Tibial nerve (tissue), 4 donors: Measurements from ENCODE around the gene CPAMD8. TPM values are rescaled to one million over a fixed set of nuclear protein-coding genes. Genes with fewer than 3 reads are reported as not detected.

Experiments
- DNase-seq, 2 donors: peaks; one replicate each; pipeline ENCODE4 v3.0.0-alpha.2; 2019; ENCODE audit warnings: low spot score in 2 of 2
- H3K27ac ChIP-seq, 4 donors: fragments of 200-600 bp; sonication (generic) in 3 of 4; one replicate each; pipeline ENCODE4 v1.5.1; 2017 to 2019; ENCODE audit warnings: mild to moderate bottlenecking in 1 of 4
- H3K27me3 ChIP-seq, 2 donors: fragments of 200-600 bp; sonication (generic) in 1 of 2; one replicate each; pipeline versions ENCODE4 v1.5.1 to v1.6.0; 2017 to 2019
- H3K36me3 ChIP-seq, 3 donors: fragments of 200-600 bp; sonication (generic); one replicate each; pipeline ENCODE4 v1.5.1; 2018 to 2019
- H3K4me1 ChIP-seq, 4 donors: fragments of 200-600 bp; sonication (generic) in 3 of 4; one replicate each; pipeline ENCODE4 v1.5.1; 2017 to 2019
- H3K4me3 ChIP-seq, 4 donors: fragments of 200-600 bp; sonication (generic) in 3 of 4; one replicate each; pipeline ENCODE4 v1.5.1; 2017 to 2019; ENCODE audit warnings: mild to moderate bottlenecking in 1 of 4, moderate library complexity in 1 of 4
- H3K9me3 ChIP-seq, 4 donors: fragments of 200-600 bp; sonication (generic) in 3 of 4; one replicate each; pipeline ENCODE4 v1.5.1; 2017 to 2019
- EP300 ChIP-seq, 2 donors: sonication (generic); formaldehyde crosslinking; IDR thresholded peaks; one replicate each; pipeline ENCODE4 v1.6.1; 2017; ENCODE audit warnings: antibody characterized with exemption in 2 of 2, mild to moderate bottlenecking in 1 of 2
- POLR2A ChIP-seq, 2 donors: fragments of 450-650 bp; IDR thresholded peaks; one replicate each; pipeline ENCODE4 v1.6.1; 2017; ENCODE audit warnings: antibody characterized with exemption in 2 of 2, mild to moderate bottlenecking in 2 of 2, moderate library complexity in 2 of 2
- WGBS, 2 donors: methylation state at CpG; one replicate each; pipeline ENCODE4 v1.1.5; 2018; 5-methylcytosine and 5-hydroxymethylcytosine counted together
- total RNA-seq, 4 donors: library from RNA; depleted of rRNA; stranded (reverse); fragments of >200 nt; gene quantifications; one replicate each; pipeline ENCODE4 v1.1.0, GENCODE V29; 2016
- TF ChIP-seq, protein P1 (sequence below), 5 experiments: fragments of 200-600 bp in 3 of 5; fragments of 450-650 bp in 2 of 5; sonication (generic) in 3 of 5; IDR thresholded peaks; one replicate each; pipeline ENCODE4 v1.5.1; 2016 to 2019; ENCODE audit warnings: antibody characterized with exemption in 5 of 5, mild to moderate bottlenecking in 3 of 5, moderate library complexity in 2 of 5

CPAMD8 gene
- total RNA-seq, 4 donors from 2014 or later = 9.8 to 26.3 (median 14.4) TPM

GRCh38 chr19:16897029-16897855 is 129.4 kb downstream of the CPAMD8 start:
- TF ChIP-seq, protein P1, sequence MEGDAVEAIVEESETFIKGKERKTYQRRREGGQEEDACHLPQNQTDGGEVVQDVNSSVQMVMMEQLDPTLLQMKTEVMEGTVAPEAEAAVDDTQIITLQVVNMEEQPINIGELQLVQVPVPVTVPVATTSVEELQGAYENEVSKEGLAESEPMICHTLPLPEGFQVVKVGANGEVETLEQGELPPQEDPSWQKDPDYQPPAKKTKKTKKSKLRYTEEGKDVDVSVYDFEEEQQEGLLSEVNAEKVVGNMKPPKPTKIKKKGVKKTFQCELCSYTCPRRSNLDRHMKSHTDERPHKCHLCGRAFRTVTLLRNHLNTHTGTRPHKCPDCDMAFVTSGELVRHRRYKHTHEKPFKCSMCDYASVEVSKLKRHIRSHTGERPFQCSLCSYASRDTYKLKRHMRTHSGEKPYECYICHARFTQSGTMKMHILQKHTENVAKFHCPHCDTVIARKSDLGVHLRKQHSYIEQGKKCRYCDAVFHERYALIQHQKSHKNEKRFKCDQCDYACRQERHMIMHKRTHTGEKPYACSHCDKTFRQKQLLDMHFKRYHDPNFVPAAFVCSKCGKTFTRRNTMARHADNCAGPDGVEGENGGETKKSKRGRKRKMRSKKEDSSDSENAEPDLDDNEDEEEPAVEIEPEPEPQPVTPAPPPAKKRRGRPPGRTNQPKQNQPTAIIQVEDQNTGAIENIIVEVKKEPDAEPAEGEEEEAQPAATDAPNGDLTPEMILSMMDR (IDR thresholded peaks at IDR 0.05) = peak in 1 of 5 experiments; percentile 8
- TF ChIP-seq EP300 (IDR thresholded peaks at IDR 0.05) (peak in 1 of 2 donors; percentile 80), POLR2A (IDR thresholded peaks at IDR 0.05) (peak in 1 of 2 donors; percentile 27)
- Histone ChIP-seq H3K4me1 (peaks cover 0 to 25% (median 13%) of the 10 kb centered on the region in 4 donors), H3K27me3 (no peaks in the 10 kb centered on the region), H3K27ac (peak overlapping the region; percentile 67 to 85 (median 80)), H3K9me3 (no peaks in the 10 kb centered on the region), H3K4me3 (peak overlapping the region; percentile 50 to 68 (median 57)), H3K36me3 (no peaks in the 10 kb centered on the region)
- DNase-seq = peak; percentile 89 to 97
- 2% methylated on average over 39 to 54 of the region's 68 CpGs for WGBS, 2 donors

DNA sequence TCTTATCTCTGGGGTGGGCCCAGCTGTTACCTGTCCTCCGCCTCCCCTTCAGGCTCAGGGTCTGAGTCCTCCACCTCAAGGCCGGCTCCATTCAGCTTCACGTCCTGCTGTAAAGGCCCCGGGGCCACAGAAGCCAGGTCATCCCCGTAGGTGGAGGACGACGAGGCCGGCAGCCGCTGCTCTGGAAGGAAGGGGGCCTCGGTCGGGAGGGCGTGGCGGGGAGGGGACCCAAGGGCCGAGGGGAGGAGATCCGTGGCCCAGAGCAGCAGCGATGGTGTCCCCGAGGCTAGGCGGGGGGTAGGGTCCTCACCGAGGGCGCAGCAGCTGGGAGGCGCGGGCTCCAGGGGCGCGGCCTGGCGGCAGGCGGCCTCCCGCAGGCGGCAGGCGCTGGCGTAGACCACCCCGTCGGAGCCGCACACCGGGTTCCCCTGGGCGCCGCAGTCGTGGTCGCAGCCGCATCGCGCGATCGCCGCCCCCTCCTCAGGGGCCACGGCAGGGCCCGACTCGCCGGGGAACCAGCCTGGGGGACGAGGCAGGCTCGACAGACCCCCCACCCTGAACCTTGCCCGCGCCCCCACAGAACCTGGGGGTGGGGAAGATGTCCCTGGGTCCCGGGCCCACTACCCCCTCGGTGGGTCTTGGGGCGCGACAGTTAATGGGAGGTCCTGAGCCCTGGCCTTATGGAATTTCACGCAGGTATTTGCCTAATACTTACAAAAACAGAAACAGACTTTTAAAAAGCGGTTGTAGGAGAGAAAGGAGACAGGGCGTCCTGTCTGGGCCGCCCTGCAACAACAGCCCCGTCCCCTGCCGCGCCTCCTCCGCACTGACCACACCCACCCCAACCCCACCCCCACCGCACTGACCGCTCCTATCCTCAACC is 130.2 kb downstream of the CPAMD8 start:
- no peaks in the 10 kb centered on the region for H3K36me3 ChIP-seq
- H3K27ac ChIP-seq = peak overlapping the region; percentile 22 to 85 (median 66)
- TF ChIP-seq POLR2A (IDR thresholded peaks at IDR 0.05) = no peak
- peak in 1 of 2 donors; percentile 28 for TF ChIP-seq EP300 (IDR thresholded peaks at IDR 0.05)
- TF ChIP-seq, protein P1 (IDR thresholded peaks at IDR 0.05) = no peak
- whole genome bisulfite sequencing, 2 donors = 3% methylated on average over 32 to 55 of the region's 66 CpGs
- no peaks in the 10 kb centered on the region for H3K9me3 ChIP-seq
- peak overlapping the region; percentile 35 to 56 (median 44) for H3K4me3 ChIP-seq
- no peaks in the 10 kb centered on the region for H3K27me3 ChIP-seq
- H3K4me1 ChIP-seq = peaks cover 0 to 25% (median 13%) of the 10 kb centered on the region in 4 donors
- DNase-seq = no peak

GRCh38 chr19:16895467-16896145 is 131.0 kb downstream of the CPAMD8 start:
- TF ChIP-seq POLR2A (IDR thresholded peaks at IDR 0.05) (no peak), EP300 (IDR thresholded peaks at IDR 0.05) (no peak)
- TF ChIP-seq, protein P1 (IDR thresholded peaks at IDR 0.05) = no peak
- WGBS, 2 donors = 37 to 50% methylated on average over 29 of the region's 30 CpGs
- H3K36me3 ChIP-seq = no peaks in the 10 kb centered on the region
- no peaks in the 10 kb centered on the region for H3K9me3 ChIP-seq
- no peak for DNase-seq
- peak overlapping the region in 3 of 4 donors; percentile 35 to 56 (median 51) for H3K4me3 ChIP-seq
- no peaks in the 10 kb centered on the region for H3K27me3 ChIP-seq
- peak overlapping the region in 2 of 4 donors; percentile 62 to 85 for H3K27ac ChIP-seq
- peaks cover 0 to 25% (median 13%) of the 10 kb centered on the region in 4 donors for H3K4me1 ChIP-seq

- DNase-seq = no peak
- TF ChIP-seq EP300 (IDR thresholded peaks at IDR 0.05) = no peak
- TF ChIP-seq POLR2A (IDR thresholded peaks at IDR 0.05) = no peak
- TF ChIP-seq, protein P1 (IDR thresholded peaks at IDR 0.05) = no peak
- no peaks in the 10 kb centered on the region for H3K36me3 ChIP-seq
- H3K4me1 ChIP-seq = peaks cover 0 to 26% (median 13%) of the 10 kb centered on the region in 4 donors
- H3K27me3 ChIP-seq = peaks cover 0 to 4% of the 10 kb centered on the region in 2 donors
- 80 to 83% methylated on average over 4 to 7 of the region's 7 CpGs for WGBS, 2 donors
- H3K9me3 ChIP-seq = no peaks in the 10 kb centered on the region
- H3K4me3 ChIP-seq = no peak overlapping the region
- no peak overlapping the region for H3K27ac ChIP-seq
These were observed 132.5 kb downstream of the CPAMD8 start for GRCh38 chr19:16894080-16894479.
